ENCODE measurements around the gene CCNK.

Gene CCNK

GRCh38 chr14:99517643-99518381 is 36.6 kb downstream of the CCNK start:
- H3K4me3 ChIP-seq (ENCODE audit: control insufficient read depth, low read depth, low read length): no peak overlapping the region
- no peak for DNase-seq (ENCODE audit: low read depth)
- TF ChIP-seq CTCF (conservative IDR thresholded peaks at IDR 0.05; ENCODE audit: control insufficient read depth, insufficient read depth, low read depth, low read length): no peak

- DNase-seq (ENCODE audit: low read depth): peak; percentile 36
- TF ChIP-seq CTCF (conservative IDR thresholded peaks at IDR 0.05; ENCODE audit: control insufficient read depth, insufficient read depth, low read depth, low read length): peak; percentile 80
- H3K4me3 ChIP-seq (ENCODE audit: control insufficient read depth, low read depth, low read length): no peak overlapping the region
Measured at GRCh38 chr14:99518441-99519346, 37.5 kb downstream of the CCNK start.

- no peak for DNase-seq (ENCODE audit: low read depth)
- H3K4me3 ChIP-seq (ENCODE audit: control insufficient read depth, low read depth, low read length): no peak overlapping the region
- TF ChIP-seq CTCF (conservative IDR thresholded peaks at IDR 0.05; ENCODE audit: control insufficient read depth, insufficient read depth, low read depth, low read length): no peak
Measured at GRCh38 chr14:99519347-99519881, 38.2 kb downstream of the CCNK start.

GRCh38 chr14:99519931-99520421 is 38.8 kb downstream of the CCNK start:
- DNase-seq (ENCODE audit: low read depth): no peak
- TF ChIP-seq CTCF (conservative IDR thresholded peaks at IDR 0.05; ENCODE audit: control insufficient read depth, insufficient read depth, low read depth, low read length): no peak
- no peak overlapping the region for H3K4me3 ChIP-seq (ENCODE audit: control insufficient read depth, low read depth, low read length)

- no peak for TF ChIP-seq CTCF (conservative IDR thresholded peaks at IDR 0.05; ENCODE audit: control insufficient read depth, insufficient read depth, low read depth, low read length)
- DNase-seq (ENCODE audit: low read depth): no peak
- H3K4me3 ChIP-seq (ENCODE audit: control insufficient read depth, low read depth, low read length): no peak overlapping the region
Measured at GRCh38 chr14:99520571-99521081, 39.4 kb downstream of the CCNK start.

GRCh38 chr14:99521176-99522024 is 40.2 kb downstream of the CCNK start:
- H3K4me3 ChIP-seq (ENCODE audit: control insufficient read depth, low read depth, low read length): no peak overlapping the region
- no peak for DNase-seq (ENCODE audit: low read depth)
- TF ChIP-seq CTCF (conservative IDR thresholded peaks at IDR 0.05; ENCODE audit: control insufficient read depth, insufficient read depth, low read depth, low read length): no peak
